OCI-LY7 (cell line): ENCODE data around the gene RAPGEF5.

Experiments
- CTCF ChIP-seq: fragments of 200-600 bp; sonication (generic); conservative IDR thresholded peaks from 2 replicates; pipeline ENCODE4 v1.5.1; 2014; ENCODE audit warnings: mild to moderate bottlenecking, antibody characterized with exemption, low read length, moderate library complexity, mixed read lengths
- EZH2phosphoT487 ChIP-seq: fragments of 200-600 bp; sonication (generic); IDR thresholded peaks from 2 replicates; pipeline ENCODE4 v1.6.1; 2018; ENCODE audit warnings: low read depth, borderline replicate concordance, mild to moderate bottlenecking, mixed run types, antibody characterized with exemption, low read length, moderate library complexity, mixed read lengths

DNA sequence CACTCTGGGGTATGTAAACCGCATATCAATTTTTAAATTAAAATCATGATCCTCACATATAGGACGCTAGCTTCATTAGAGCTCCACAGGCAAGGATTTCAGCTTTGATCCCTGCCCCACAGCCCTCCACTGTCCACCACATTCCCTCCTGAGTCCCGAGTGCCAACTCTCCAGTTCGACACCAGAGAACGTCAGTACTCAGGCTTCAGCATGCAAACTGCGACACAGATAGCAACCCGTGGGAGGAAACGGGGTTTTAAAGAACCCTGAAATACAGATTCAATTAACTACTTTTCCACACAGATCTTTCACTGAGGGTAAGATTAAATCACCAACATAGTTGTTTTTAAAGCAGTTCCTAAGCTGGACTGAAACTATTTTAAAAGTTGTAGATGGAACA lies 26.1 kb downstream of the RAPGEF5 start:
- TF ChIP-seq CTCF, result no peak
- TF ChIP-seq EZH2phosphoT487, result no peak
